ENCODE data around the gene SORCS3. TPM values are rescaled to one million over a fixed set of nuclear protein-coding genes. Genes with fewer than 3 reads are reported as not detected.

The SORCS3 gene
- total RNA-seq, 1 experiment from 2014 or later: not detected

DNA sequence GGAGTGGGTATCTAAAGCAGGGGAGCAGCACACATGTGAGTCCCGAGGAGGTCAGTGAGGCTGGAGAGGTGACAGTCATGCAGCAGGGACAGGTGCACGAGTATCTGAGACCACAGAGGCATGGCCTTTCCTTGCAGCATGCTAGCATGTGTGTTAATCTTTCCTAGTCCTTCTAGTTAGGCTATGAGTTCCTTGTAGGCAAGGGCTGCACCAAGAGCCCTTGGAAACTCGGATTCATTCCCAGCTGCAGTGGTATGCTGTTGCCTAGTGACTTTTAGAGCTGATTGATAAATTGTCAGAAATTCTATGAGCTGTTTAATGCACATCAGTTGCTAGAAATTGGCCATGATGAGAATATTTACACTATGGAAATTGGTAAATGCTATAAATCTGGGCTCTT, 132.0 kb downstream of the SORCS3 start:
- DNase-seq (no peak), ATAC-seq (no peak)
- ChIA-PET POLR2A (ENCODE audit: unreplicated experiment) (interaction anchor here (0.6 kb wide), 1 partner anchor 302 kb away, joined by 4 read pairs; no protein-coding TSS in a partner anchor), CTCF (no interaction called here)
- Histone ChIP-seq H3K4me2 (ENCODE audit: low read length) (no peak overlapping the region), H3K9me3 (ENCODE audit: low read length) (no peaks in the 10 kb centered on the region), H4K20me1 (ENCODE audit: low read length) (no peaks in the 10 kb centered on the region), H3F3A (ENCODE audit: low read length, unreplicated experiment) (no peaks in the 10 kb centered on the region), H2AFZ (ENCODE audit: low read length) (no peak overlapping the region), H3K36me3 (ENCODE audit: low read depth, low read length) (no peaks in the 10 kb centered on the region), H3K9me2 (replicated peaks; ENCODE audit: low read length) (no peaks in the 10 kb centered on the region), H3K4me1 (ENCODE audit: insufficient read depth, low read length) (no peaks in the 10 kb centered on the region), H3K27ac (ENCODE audit: low read length) (no peak overlapping the region), H3K79me2 (ENCODE audit: low read length) (no peaks in the 10 kb centered on the region), H3K27me3 (ENCODE audit: low read length) (no peaks in the 10 kb centered on the region), H3K9ac (ENCODE audit: low read length) (no peak overlapping the region), H3K4me3 (ENCODE audit: low read length) (no peak overlapping the region)
- intact Hi-C loops (cut with micrococcal nuclease): no loop called here
- no peak for TF ChIP-seq EZH2phosphoT487 (IDR thresholded peaks at IDR 0.05; ENCODE audit: borderline replicate concordance, low read length)
- TF ChIP-seq, protein P1, sequence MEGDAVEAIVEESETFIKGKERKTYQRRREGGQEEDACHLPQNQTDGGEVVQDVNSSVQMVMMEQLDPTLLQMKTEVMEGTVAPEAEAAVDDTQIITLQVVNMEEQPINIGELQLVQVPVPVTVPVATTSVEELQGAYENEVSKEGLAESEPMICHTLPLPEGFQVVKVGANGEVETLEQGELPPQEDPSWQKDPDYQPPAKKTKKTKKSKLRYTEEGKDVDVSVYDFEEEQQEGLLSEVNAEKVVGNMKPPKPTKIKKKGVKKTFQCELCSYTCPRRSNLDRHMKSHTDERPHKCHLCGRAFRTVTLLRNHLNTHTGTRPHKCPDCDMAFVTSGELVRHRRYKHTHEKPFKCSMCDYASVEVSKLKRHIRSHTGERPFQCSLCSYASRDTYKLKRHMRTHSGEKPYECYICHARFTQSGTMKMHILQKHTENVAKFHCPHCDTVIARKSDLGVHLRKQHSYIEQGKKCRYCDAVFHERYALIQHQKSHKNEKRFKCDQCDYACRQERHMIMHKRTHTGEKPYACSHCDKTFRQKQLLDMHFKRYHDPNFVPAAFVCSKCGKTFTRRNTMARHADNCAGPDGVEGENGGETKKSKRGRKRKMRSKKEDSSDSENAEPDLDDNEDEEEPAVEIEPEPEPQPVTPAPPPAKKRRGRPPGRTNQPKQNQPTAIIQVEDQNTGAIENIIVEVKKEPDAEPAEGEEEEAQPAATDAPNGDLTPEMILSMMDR (conservative IDR thresholded peaks at IDR 0.05; ENCODE audit: low read depth, low read length): no peak
- TF ChIP-seq EZH2 (IDR thresholded peaks at IDR 0.05; ENCODE audit: low read length, unreplicated experiment): no peak
- BruUV-seq (replicated peaks): no TSS peak

DNA sequence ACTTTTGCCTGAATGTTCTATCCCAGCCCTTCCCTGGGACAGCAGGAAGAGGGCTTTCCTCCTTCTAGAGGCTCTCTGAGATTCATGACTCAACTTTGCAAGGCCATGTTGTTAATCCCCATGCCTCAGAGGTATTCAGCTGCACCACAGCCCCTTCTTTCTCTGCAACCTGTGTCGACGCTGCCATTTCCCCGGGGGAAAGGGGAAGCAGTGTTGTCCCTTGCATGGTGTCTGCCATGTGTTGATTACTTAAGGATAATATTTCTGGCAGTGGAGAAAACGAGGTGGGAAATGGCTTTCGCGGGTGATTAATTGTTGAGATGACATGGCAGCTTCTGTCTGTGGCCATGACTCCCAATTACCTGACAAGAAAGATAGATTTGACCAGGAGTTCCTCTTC, 133.1 kb downstream of the SORCS3 start:
- TF ChIP-seq, protein P1 (conservative IDR thresholded peaks at IDR 0.05; ENCODE audit: low read depth, low read length): no peak
- Histone ChIP-seq H4K20me1 (ENCODE audit: low read length) (no peaks in the 10 kb centered on the region), H2AFZ (ENCODE audit: low read length) (no peak overlapping the region), H3K4me1 (ENCODE audit: insufficient read depth, low read length) (no peaks in the 10 kb centered on the region), H3F3A (ENCODE audit: low read length, unreplicated experiment) (no peaks in the 10 kb centered on the region), H3K79me2 (ENCODE audit: low read length) (no peaks in the 10 kb centered on the region), H3K4me3 (ENCODE audit: low read length) (no peak overlapping the region), H3K9me3 (ENCODE audit: low read length) (no peaks in the 10 kb centered on the region), H3K4me2 (ENCODE audit: low read length) (no peak overlapping the region), H3K9ac (ENCODE audit: low read length) (no peak overlapping the region), H3K27ac (ENCODE audit: low read length) (no peak overlapping the region), H3K36me3 (ENCODE audit: low read depth, low read length) (no peaks in the 10 kb centered on the region), H3K9me2 (replicated peaks; ENCODE audit: low read length) (no peaks in the 10 kb centered on the region), H3K27me3 (ENCODE audit: low read length) (no peaks in the 10 kb centered on the region)
- POLR2A ChIA-PET (ENCODE audit: unreplicated experiment): no interaction called here
- no TSS peak for BruUV-seq (replicated peaks)
- intact Hi-C loops (cut with micrococcal nuclease): no loop called here
- CTCF ChIA-PET: no interaction called here
- DNase-seq: no peak
- ATAC-seq: no peak

DNA sequence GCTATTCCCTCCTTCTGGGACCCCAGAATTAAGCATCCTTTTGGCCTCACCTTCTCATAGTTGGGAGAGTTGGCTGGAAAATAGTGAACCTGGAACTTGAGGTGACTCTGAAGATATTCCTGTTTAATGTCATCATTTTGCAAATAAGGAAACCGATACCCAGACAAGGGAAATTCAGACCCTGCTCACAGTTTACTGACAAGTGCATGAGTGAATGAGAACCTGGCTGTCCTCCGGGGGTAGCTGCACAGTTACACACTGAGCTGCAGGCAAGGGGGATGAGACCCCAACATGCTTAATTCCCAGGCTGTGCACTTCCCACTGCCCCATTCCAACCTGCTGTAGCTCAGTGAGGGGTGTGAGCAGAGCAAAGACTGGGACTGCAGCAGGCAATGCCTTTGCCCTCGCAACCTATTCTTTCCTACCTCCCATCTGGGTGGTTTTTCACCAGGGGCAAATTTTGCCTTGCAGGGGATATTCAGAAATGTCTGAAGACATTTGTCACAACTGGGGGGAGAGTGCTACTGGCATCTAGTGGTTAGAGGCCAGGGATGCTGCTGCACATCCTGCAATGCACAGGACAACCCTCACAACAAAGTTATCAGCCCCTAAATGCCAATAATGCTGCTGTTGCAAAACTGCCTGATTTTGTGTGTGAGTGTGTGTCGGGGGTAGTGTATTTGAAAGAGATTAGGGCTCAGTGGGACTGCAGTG, 136.2 kb downstream of the SORCS3 start:
- intact Hi-C loops (cut with micrococcal nuclease): no loop called here
- no peak for ATAC-seq
- TF ChIP-seq EZH2 (IDR thresholded peaks at IDR 0.05; ENCODE audit: low read length, unreplicated experiment): no peak
- TF ChIP-seq EZH2phosphoT487 (IDR thresholded peaks at IDR 0.05; ENCODE audit: borderline replicate concordance, low read length): no peak
- TF ChIP-seq, protein P1 (conservative IDR thresholded peaks at IDR 0.05; ENCODE audit: low read depth, low read length): no peak
- Histone ChIP-seq H4K20me1 (ENCODE audit: low read length) (no peaks in the 10 kb centered on the region), H3K4me1 (ENCODE audit: insufficient read depth, low read length) (no peaks in the 10 kb centered on the region), H3K79me2 (ENCODE audit: low read length) (no peaks in the 10 kb centered on the region), H3K4me2 (ENCODE audit: low read length) (no peak overlapping the region), H3F3A (ENCODE audit: low read length, unreplicated experiment) (no peaks in the 10 kb centered on the region), H3K9me3 (ENCODE audit: low read length) (no peaks in the 10 kb centered on the region), H3K9ac (ENCODE audit: low read length) (no peak overlapping the region), H3K36me3 (ENCODE audit: low read depth, low read length) (no peaks in the 10 kb centered on the region), H3K27me3 (ENCODE audit: low read length) (no peaks in the 10 kb centered on the region), H3K27ac (ENCODE audit: low read length) (no peak overlapping the region), H2AFZ (ENCODE audit: low read length) (no peak overlapping the region), H3K9me2 (replicated peaks; ENCODE audit: low read length) (no peaks in the 10 kb centered on the region), H3K4me3 (ENCODE audit: low read length) (no peak overlapping the region)
- no peak for DNase-seq
- ChIA-PET CTCF (no interaction called here), POLR2A (ENCODE audit: unreplicated experiment) (no interaction called here)
- BruUV-seq (replicated peaks): no TSS peak

Measured in PC-3 (cell line).